Tibial nerve (tissue), 4 donors: Measurements from ENCODE around the gene LARP7. TPM values are rescaled to one million over a fixed set of nuclear protein-coding genes. Genes with fewer than 3 reads are reported as not detected.

ENCODE experiments used
- DNase-seq, 2 donors: peaks; one replicate each; pipeline ENCODE4 v3.0.0-alpha.2; 2019; ENCODE audit warnings: low spot score in 2 of 2
- H3K27ac ChIP-seq, 4 donors: fragments of 200-600 bp; sonication (generic) in 3 of 4; one replicate each; pipeline ENCODE4 v1.5.1; 2017 to 2019; ENCODE audit warnings: mild to moderate bottlenecking in 1 of 4
- H3K27me3 ChIP-seq, 2 donors: fragments of 200-600 bp; sonication (generic) in 1 of 2; one replicate each; pipeline versions ENCODE4 v1.5.1 to v1.6.0; 2017 to 2019
- H3K36me3 ChIP-seq, 3 donors: fragments of 200-600 bp; sonication (generic); one replicate each; pipeline ENCODE4 v1.5.1; 2018 to 2019
- H3K4me1 ChIP-seq, 4 donors: fragments of 200-600 bp; sonication (generic) in 3 of 4; one replicate each; pipeline ENCODE4 v1.5.1; 2017 to 2019
- H3K4me3 ChIP-seq, 4 donors: fragments of 200-600 bp; sonication (generic) in 3 of 4; one replicate each; pipeline ENCODE4 v1.5.1; 2017 to 2019; ENCODE audit warnings: mild to moderate bottlenecking in 1 of 4, moderate library complexity in 1 of 4
- H3K9me3 ChIP-seq, 4 donors: fragments of 200-600 bp; sonication (generic) in 3 of 4; one replicate each; pipeline ENCODE4 v1.5.1; 2017 to 2019
- CTCF ChIP-seq, 5 experiments: fragments of 200-600 bp in 3 of 5; fragments of 450-650 bp in 2 of 5; sonication (generic) in 3 of 5; IDR thresholded peaks; one replicate each; pipeline ENCODE4 v1.5.1; 2016 to 2019; ENCODE audit warnings: antibody characterized with exemption in 5 of 5, mild to moderate bottlenecking in 3 of 5, moderate library complexity in 2 of 5
- EP300 ChIP-seq, 2 donors: sonication (generic); formaldehyde crosslinking; IDR thresholded peaks; one replicate each; pipeline ENCODE4 v1.6.1; 2017; ENCODE audit warnings: antibody characterized with exemption in 2 of 2, mild to moderate bottlenecking in 1 of 2
- POLR2A ChIP-seq, 2 donors: fragments of 450-650 bp; IDR thresholded peaks; one replicate each; pipeline ENCODE4 v1.6.1; 2017; ENCODE audit warnings: antibody characterized with exemption in 2 of 2, mild to moderate bottlenecking in 2 of 2, moderate library complexity in 2 of 2
- WGBS, 2 donors: methylation state at CpG; one replicate each; pipeline ENCODE4 v1.1.5; 2018; 5-methylcytosine and 5-hydroxymethylcytosine counted together
- total RNA-seq, 4 donors: library from RNA; depleted of rRNA; stranded (reverse); fragments of >200 nt; gene quantifications; one replicate each; pipeline ENCODE4 v1.1.0, GENCODE V29; 2016

The LARP7 gene
- total RNA-seq, 4 donors from 2014 or later: 29.4 to 47.3 (median 40.4) TPM

GRCh38 chr4:112664611-112665010, 27.7 kb downstream of the LARP7 start:
- Histone ChIP-seq H3K27ac (no peak overlapping the region), H3K4me3 (no peak overlapping the region), H3K9me3 (no peaks in the 10 kb centered on the region), H3K36me3 (peaks cover 0 to 18% (median 0%) of the 10 kb centered on the region in 3 donors), H3K27me3 (no peaks in the 10 kb centered on the region), H3K4me1 (no peaks in the 10 kb centered on the region)
- TF ChIP-seq EP300 (IDR thresholded peaks at IDR 0.05): no peak
- TF ChIP-seq POLR2A (IDR thresholded peaks at IDR 0.05): no peak
- no peak for TF ChIP-seq CTCF (IDR thresholded peaks at IDR 0.05)
- no peak for DNase-seq
- 83 to 92% methylated on average over 2 of the region's 2 CpGs for WGBS, 2 donors

GRCh38 chr4:112668131-112668530, 31.2 kb downstream of the LARP7 start:
- H3K4me1 ChIP-seq: no peaks in the 10 kb centered on the region
- no peak for DNase-seq
- H3K36me3 ChIP-seq: peaks cover 0 to 9% (median 0%) of the 10 kb centered on the region in 3 donors
- no peak overlapping the region for H3K4me3 ChIP-seq
- no peaks in the 10 kb centered on the region for H3K9me3 ChIP-seq
- WGBS, 2 donors: 78 to 81% methylated on average over 3 of the region's 3 CpGs
- H3K27me3 ChIP-seq: no peaks in the 10 kb centered on the region
- no peak for TF ChIP-seq EP300 (IDR thresholded peaks at IDR 0.05)
- no peak for TF ChIP-seq CTCF (IDR thresholded peaks at IDR 0.05)
- TF ChIP-seq POLR2A (IDR thresholded peaks at IDR 0.05): no peak
- no peak overlapping the region for H3K27ac ChIP-seq

- Histone ChIP-seq H3K4me3 (no peak overlapping the region), H3K4me1 (no peaks in the 10 kb centered on the region), H3K27me3 (no peaks in the 10 kb centered on the region), H3K27ac (no peak overlapping the region), H3K36me3 (no peaks in the 10 kb centered on the region), H3K9me3 (no peaks in the 10 kb centered on the region)
- no peak for DNase-seq
- TF ChIP-seq CTCF (IDR thresholded peaks at IDR 0.05) (no peak), POLR2A (IDR thresholded peaks at IDR 0.05) (no peak), EP300 (IDR thresholded peaks at IDR 0.05) (no peak)
Observed at GRCh38 chr4:112673076-112673475, 36.1 kb downstream of the LARP7 start.

GRCh38 chr4:112673686-112674085, 36.7 kb downstream of the LARP7 start:
- H3K27ac ChIP-seq: no peak overlapping the region
- H3K36me3 ChIP-seq: no peaks in the 10 kb centered on the region
- no peak for DNase-seq
- no peaks in the 10 kb centered on the region for H3K9me3 ChIP-seq
- H3K4me3 ChIP-seq: no peak overlapping the region
- TF ChIP-seq POLR2A (IDR thresholded peaks at IDR 0.05) (no peak), CTCF (IDR thresholded peaks at IDR 0.05) (no peak), EP300 (IDR thresholded peaks at IDR 0.05) (no peak)
- no peaks in the 10 kb centered on the region for H3K27me3 ChIP-seq
- WGBS, 2 donors: 80 to 82% methylated on average over 1 of the region's 1 CpG
- no peaks in the 10 kb centered on the region for H3K4me1 ChIP-seq

GRCh38 chr4:112674376-112674775, 37.4 kb downstream of the LARP7 start:
- Histone ChIP-seq H3K9me3 (no peaks in the 10 kb centered on the region), H3K36me3 (no peaks in the 10 kb centered on the region), H3K27me3 (no peaks in the 10 kb centered on the region), H3K4me3 (no peak overlapping the region), H3K4me1 (no peaks in the 10 kb centered on the region), H3K27ac (no peak overlapping the region)
- no peak for TF ChIP-seq CTCF (IDR thresholded peaks at IDR 0.05)
- TF ChIP-seq EP300 (IDR thresholded peaks at IDR 0.05): no peak
- TF ChIP-seq POLR2A (IDR thresholded peaks at IDR 0.05): no peak
- DNase-seq: no peak
- WGBS, 2 donors: 23 to 42% methylated on average over 1 of the region's 1 CpG
